ENCODE measurements around the gene SGCG. TPM values are rescaled to one million over a fixed set of nuclear protein-coding genes. Genes with fewer than 3 reads are reported as not detected.

SGCG gene
- total and polyA plus RNA-seq, 10 of the 15 experiments (the other 5 are each of a cell fraction or from before 2014, with no cell fraction given) = not detected

DNA sequence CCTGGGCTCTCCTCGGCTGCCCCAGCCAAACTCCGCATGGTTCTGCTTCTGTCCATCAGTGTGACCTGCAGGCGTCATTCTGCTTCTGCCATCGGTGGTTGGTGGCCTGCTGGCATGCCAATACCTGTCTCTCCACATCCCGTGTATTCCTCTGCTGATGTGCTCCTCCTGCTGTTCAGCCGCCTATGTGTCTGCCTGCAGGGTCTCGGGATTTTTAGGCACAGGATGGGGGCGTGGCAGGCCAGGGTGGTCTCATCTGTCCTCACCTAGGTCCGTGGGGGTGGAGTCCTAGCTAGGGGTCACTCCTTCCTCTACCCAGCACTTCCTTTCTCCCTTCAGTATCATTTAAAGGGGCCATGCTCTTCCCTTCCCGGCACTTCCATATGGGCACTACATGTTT, 33.0 kb upstream of the SGCG start:
- POLR2A ChIA-PET = no interaction called here
- RAD21 ChIA-PET (ENCODE audit: unreplicated experiment) = no interaction called here
- WGBS (ENCODE audit: insufficient coverage, insufficient replicate concordance, low lambda C conversion rate, missing lambda C conversion rate) = 37% methylated on average over 10 of the region's 10 CpGs

More for the DNA sequence above, 33.0 kb upstream of the SGCG start:
- Histone ChIP-seq H3K79me2 (ENCODE audit: control insufficient read depth, insufficient read depth, low read length) (no peaks in the 10 kb centered on the region), H3K36me3 (ENCODE audit: control insufficient read depth in 2 of 2, insufficient read depth in 2 of 2, low read length in 1 of 2) (no peaks in the 10 kb centered on the region), H3K27me3 (replicated peaks in 1 of 2; ENCODE audit: control insufficient read depth in 2 of 2, insufficient read depth in 2 of 2, low read length in 1 of 2) (no peaks in the 10 kb centered on the region), H3K9ac (ENCODE audit: control insufficient read depth, insufficient read depth, low read length) (no peak overlapping the region), H3K9me3 (replicated peaks; ENCODE audit: control insufficient read depth, insufficient read depth, low read length) (no peaks in the 10 kb centered on the region), H3K4me1 (ENCODE audit: control insufficient read depth, insufficient read depth, low read length) (no peaks in the 10 kb centered on the region), H2AFZ (ENCODE audit: control insufficient read depth, low read depth, low read length) (no peak overlapping the region), H3K4me3 (no peak overlapping the region), H3K4me2 (ENCODE audit: control insufficient read depth, insufficient read depth) (no peak overlapping the region), H3K27ac (ENCODE audit: control insufficient read depth, insufficient read depth) (no peak overlapping the region), H4K20me1 (ENCODE audit: control insufficient read depth, insufficient read depth) (no peaks in the 10 kb centered on the region)
- in situ Hi-C loops (cut with MboI) = no loop called here
- ChIA-PET CTCF (no interaction called here), SMC1A (ENCODE audit: uncharacterized antibody, unreplicated experiment) (interaction anchor here (1.0 kb wide), 1 partner anchor 20 kb away, joined by 5 read pairs; no protein-coding TSS in a partner anchor)
- DNase-seq (ENCODE audit: low read depth, low spot score) (no peak), FAIRE-seq (no peak), ATAC-seq (no peak)
- intact Hi-C loops (cut with micrococcal nuclease; ENCODE audit: unreplicated experiment) = no loop called here
- no TSS peak for BruUV-seq (replicated peaks)
- TF ChIP-seq, protein P1, sequence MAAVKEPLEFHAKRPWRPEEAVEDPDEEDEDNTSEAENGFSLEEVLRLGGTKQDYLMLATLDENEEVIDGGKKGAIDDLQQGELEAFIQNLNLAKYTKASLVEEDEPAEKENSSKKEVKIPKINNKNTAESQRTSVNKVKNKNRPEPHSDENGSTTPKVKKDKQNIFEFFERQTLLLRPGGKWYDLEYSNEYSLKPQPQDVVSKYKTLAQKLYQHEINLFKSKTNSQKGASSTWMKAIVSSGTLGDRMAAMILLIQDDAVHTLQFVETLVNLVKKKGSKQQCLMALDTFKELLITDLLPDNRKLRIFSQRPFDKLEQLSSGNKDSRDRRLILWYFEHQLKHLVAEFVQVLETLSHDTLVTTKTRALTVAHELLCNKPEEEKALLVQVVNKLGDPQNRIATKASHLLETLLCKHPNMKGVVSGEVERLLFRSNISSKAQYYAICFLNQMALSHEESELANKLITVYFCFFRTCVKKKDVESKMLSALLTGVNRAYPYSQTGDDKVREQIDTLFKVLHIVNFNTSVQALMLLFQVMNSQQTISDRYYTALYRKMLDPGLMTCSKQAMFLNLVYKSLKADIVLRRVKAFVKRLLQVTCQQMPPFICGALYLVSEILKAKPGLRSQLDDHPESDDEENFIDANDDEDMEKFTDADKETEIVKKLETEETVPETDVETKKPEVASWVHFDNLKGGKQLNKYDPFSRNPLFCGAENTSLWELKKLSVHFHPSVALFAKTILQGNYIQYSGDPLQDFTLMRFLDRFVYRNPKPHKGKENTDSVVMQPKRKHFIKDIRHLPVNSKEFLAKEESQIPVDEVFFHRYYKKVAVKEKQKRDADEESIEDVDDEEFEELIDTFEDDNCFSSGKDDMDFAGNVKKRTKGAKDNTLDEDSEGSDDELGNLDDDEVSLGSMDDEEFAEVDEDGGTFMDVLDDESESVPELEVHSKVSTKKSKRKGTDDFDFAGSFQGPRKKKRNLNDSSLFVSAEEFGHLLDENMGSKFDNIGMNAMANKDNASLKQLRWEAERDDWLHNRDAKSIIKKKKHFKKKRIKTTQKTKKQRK (IDR thresholded peaks at IDR 0.05; ENCODE audit: low read depth, low read length) = no peak
- TF ChIP-seq NRF1 (conservative IDR thresholded peaks at IDR 0.05; ENCODE audit: low read depth, low read length) (no peak), NFYB (IDR thresholded peaks at IDR 0.05; ENCODE audit: insufficient read depth, low read depth, low read length) (no peak), BACH1 (IDR thresholded peaks at IDR 0.05; ENCODE audit: borderline replicate concordance) (no peak), RAD51 (IDR thresholded peaks at IDR 0.05) (no peak), SRF (IDR thresholded peaks at IDR 0.05; ENCODE audit: low read depth in 2 of 2, low read length in 2 of 2) (no peak), POLR2AphosphoS2 (IDR thresholded peaks at IDR 0.05; ENCODE audit: low read depth, low read length) (no peak), KDM1A (IDR thresholded peaks at IDR 0.05; ENCODE audit: borderline replicate concordance) (no peak), DPF2 (IDR thresholded peaks at IDR 0.05) (no peak), TCF3 (IDR thresholded peaks at IDR 0.05; ENCODE audit: borderline replicate concordance, insufficient read depth, low read depth, low read length) (no peak), TARDBP (IDR thresholded peaks at IDR 0.05; ENCODE audit: borderline replicate concordance) (no peak)
- TF ChIP-seq, protein P2, sequence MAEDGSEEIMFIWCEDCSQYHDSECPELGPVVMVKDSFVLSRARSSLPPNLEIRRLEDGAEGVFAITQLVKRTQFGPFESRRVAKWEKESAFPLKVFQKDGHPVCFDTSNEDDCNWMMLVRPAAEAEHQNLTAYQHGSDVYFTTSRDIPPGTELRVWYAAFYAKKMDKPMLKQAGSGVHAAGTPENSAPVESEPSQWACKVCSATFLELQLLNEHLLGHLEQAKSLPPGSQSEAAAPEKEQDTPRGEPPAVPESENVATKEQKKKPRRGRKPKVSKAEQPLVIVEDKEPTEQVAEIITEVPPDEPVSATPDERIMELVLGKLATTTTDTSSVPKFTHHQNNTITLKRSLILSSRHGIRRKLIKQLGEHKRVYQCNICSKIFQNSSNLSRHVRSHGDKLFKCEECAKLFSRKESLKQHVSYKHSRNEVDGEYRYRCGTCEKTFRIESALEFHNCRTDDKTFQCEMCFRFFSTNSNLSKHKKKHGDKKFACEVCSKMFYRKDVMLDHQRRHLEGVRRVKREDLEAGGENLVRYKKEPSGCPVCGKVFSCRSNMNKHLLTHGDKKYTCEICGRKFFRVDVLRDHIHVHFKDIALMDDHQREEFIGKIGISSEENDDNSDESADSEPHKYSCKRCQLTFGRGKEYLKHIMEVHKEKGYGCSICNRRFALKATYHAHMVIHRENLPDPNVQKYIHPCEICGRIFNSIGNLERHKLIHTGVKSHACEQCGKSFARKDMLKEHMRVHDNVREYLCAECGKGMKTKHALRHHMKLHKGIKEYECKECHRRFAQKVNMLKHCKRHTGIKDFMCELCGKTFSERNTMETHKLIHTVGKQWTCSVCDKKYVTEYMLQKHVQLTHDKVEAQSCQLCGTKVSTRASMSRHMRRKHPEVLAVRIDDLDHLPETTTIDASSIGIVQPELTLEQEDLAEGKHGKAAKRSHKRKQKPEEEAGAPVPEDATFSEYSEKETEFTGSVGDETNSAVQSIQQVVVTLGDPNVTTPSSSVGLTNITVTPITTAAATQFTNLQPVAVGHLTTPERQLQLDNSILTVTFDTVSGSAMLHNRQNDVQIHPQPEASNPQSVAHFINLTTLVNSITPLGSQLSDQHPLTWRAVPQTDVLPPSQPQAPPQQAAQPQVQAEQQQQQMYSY (CRISPR knock-in tag; IDR thresholded peaks at IDR 0.05) = no peak

Measured in GM12878 (cell line).